ENCODE data around the gene SIRT3.

- TF ChIP-seq POLR2AphosphoS5 (IDR thresholded peaks at IDR 0.05; ENCODE audit: borderline replicate concordance, low read depth, low read length) (no peak), EZH2 (IDR thresholded peaks at IDR 0.05) (no peak), FOXP2 (optimal IDR thresholded peaks at IDR 0.05; ENCODE audit: control extremely low read depth, extremely low read length, insufficient read depth) (no peak)
Measured at GRCh38 chr11:252666-253065, 16.5 kb upstream of the SIRT3 start.

Measured in SK-N-MC (cell line).